ENCODE data around the gene APEH.

APEH gene

DNA sequence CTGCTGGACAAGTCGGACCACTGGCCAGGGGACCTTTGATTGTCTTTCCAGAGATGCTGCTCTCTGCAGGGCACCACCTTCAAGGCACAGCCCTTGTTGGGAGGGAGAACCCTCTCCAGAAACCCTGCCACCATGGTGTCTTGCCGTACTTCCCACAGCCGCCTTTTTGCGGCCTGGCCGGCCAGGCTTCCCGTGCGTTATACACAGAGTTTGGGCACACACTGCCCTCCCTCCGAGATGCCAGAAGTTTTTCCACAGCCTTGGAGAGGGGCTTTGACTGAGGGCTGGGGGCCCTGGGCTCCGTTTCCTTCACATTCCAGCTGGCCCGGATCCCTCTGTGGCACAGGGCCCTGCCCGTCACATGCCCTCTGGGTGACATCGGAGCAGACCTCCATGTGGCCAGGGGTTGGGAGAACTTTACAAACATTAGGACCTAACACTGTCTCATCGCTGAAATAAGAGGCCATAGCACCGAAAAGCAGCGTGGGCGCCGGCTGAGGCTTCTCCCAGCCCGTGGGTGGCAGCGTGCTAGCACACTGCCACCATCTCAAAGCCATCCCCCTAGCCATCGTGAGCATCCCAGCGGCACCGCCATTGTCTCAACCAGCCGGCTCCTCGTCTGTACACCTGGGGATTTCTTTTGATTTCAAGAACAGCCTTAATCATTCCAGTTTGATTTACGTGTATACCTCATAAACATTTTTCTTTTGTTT is 6.3 kb upstream of the APEH start:
- Histone ChIP-seq H3K4me3 (ENCODE audit: low read depth in 1 of 2, low read length in 1 of 2) (no peak overlapping the region), H3K9me3 (no peaks in the 10 kb centered on the region), H3K36me3 (no peaks in the 10 kb centered on the region), H3K27ac (no peak overlapping the region), H3K4me1 (ENCODE audit: control insufficient read depth in 1 of 2, insufficient read depth in 1 of 2, low read depth in 1 of 2, low read length in 1 of 2) (peaks cover 7 to 9% of the 10 kb centered on the region in 2 experiments), H3K27me3 (peaks cover 18% of the 10 kb centered on the region)
- TF ChIP-seq, protein P1, sequence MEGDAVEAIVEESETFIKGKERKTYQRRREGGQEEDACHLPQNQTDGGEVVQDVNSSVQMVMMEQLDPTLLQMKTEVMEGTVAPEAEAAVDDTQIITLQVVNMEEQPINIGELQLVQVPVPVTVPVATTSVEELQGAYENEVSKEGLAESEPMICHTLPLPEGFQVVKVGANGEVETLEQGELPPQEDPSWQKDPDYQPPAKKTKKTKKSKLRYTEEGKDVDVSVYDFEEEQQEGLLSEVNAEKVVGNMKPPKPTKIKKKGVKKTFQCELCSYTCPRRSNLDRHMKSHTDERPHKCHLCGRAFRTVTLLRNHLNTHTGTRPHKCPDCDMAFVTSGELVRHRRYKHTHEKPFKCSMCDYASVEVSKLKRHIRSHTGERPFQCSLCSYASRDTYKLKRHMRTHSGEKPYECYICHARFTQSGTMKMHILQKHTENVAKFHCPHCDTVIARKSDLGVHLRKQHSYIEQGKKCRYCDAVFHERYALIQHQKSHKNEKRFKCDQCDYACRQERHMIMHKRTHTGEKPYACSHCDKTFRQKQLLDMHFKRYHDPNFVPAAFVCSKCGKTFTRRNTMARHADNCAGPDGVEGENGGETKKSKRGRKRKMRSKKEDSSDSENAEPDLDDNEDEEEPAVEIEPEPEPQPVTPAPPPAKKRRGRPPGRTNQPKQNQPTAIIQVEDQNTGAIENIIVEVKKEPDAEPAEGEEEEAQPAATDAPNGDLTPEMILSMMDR (IDR thresholded peaks at IDR 0.05), result no peak

DNA sequence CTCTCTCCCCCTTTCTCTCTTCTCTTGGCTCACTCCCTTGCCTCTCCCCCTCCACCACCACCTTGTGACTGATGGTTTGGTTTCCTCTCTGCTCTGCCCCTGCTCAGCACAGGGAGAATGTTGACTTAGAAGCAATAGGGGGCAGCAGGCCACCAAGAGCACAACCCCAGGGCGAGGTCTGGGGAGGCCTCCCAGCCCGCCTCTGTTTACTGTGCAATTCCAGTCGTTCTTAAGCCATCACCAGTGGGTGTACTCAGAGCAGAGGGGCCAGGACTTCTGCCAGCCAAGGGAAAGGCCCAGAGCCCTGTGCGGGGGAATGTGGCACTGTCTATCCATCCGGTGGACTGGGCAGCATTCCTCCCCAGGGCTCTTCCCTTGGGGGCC is 5.7 kb upstream of the APEH start:
- no peak overlapping the region for H3K27ac ChIP-seq
- no peak overlapping the region for H3K4me3 ChIP-seq (ENCODE audit: low read depth in 1 of 2, low read length in 1 of 2)
- H3K9me3 ChIP-seq, result no peaks in the 10 kb centered on the region
- TF ChIP-seq, protein P1 (IDR thresholded peaks at IDR 0.05), result no peak
- peaks cover 12 to 13% of the 10 kb centered on the region in 2 experiments for H3K4me1 ChIP-seq (ENCODE audit: control insufficient read depth in 1 of 2, insufficient read depth in 1 of 2, low read depth in 1 of 2, low read length in 1 of 2)
- peaks cover 18% of the 10 kb centered on the region for H3K27me3 ChIP-seq
- no peaks in the 10 kb centered on the region for H3K36me3 ChIP-seq

DNA sequence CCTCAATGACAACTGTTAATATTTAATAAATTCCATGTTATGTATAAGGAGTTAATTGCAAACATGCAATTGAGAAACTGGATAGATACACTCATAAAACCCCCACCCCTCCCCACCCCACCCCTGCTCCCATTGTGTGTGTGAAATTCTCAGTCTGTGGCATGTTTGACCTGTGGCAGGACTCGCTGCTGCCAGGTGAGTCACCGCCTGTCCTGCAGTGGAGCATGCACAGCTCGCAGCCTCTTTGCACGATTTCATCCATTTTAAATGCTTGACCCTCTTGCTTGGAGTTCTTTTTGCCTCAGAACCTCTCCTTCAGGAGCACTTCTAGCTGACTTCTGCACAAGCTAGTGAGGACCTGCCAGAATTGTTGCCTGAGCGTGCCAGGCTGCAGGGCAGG is 5.3 kb upstream of the APEH start:
- H3K9me3 ChIP-seq, result no peaks in the 10 kb centered on the region
- TF ChIP-seq, protein P1 (IDR thresholded peaks at IDR 0.05), result no peak
- no peak overlapping the region for H3K27ac ChIP-seq
- H3K27me3 ChIP-seq, result peaks cover 18% of the 10 kb centered on the region
- H3K4me1 ChIP-seq (ENCODE audit: control insufficient read depth in 1 of 2, insufficient read depth in 1 of 2, low read depth in 1 of 2, low read length in 1 of 2), result peaks cover 13 to 16% of the 10 kb centered on the region in 2 experiments
- no peaks in the 10 kb centered on the region for H3K36me3 ChIP-seq
- no peak overlapping the region for H3K4me3 ChIP-seq (ENCODE audit: low read depth in 1 of 2, low read length in 1 of 2)

DNA sequence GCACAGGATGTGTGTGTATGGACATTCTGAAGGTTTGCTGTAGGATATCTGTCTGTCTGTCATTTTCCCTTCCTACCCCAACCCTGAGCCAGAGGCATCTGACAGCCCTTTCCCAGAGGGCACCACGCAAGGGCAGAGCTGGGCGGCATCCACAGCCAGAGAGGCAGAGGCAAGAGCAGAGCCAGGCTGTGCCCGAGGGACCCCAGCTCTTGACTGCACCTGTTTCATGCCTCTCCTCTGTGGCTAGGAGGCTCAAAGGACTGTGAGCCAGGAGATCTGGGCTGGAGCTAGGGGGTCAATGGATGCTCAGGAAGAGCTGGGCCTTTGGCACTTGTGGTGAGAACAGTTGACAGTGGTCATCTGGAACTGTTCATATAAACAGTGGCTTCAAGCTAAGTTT is 4.8 kb upstream of the APEH start:
- Histone ChIP-seq H3K27ac (no peak overlapping the region), H3K4me1 (ENCODE audit: control insufficient read depth in 1 of 2, insufficient read depth in 1 of 2, low read depth in 1 of 2, low read length in 1 of 2) (peaks cover 13 to 17% of the 10 kb centered on the region in 2 experiments), H3K9me3 (no peaks in the 10 kb centered on the region), H3K27me3 (peaks cover 18% of the 10 kb centered on the region), H3K36me3 (no peaks in the 10 kb centered on the region), H3K4me3 (ENCODE audit: low read depth in 1 of 2, low read length in 1 of 2) (no peak overlapping the region)
- TF ChIP-seq, protein P1 (IDR thresholded peaks at IDR 0.05), result no peak

DNA sequence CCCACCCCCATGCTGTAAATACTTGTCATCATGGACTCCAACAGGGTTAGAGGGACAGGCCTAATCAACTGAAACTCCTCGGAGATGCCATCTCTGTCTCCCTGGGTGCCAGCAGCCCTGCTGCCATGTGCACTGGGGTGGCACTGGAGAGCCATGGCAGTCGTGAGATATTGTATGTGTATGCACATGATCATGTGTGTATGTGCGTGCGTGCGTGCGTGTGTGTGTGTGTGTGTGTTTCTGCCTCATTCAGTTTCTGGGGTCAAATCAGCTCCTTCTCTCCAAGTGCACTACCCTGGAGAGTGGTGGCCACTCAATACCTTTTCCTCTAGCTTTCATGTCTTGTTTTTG is 3.2 kb upstream of the APEH start:
- TF ChIP-seq, protein P1 (IDR thresholded peaks at IDR 0.05), result no peak
- peaks cover 19 to 22% of the 10 kb centered on the region in 2 experiments for H3K4me1 ChIP-seq (ENCODE audit: control insufficient read depth in 1 of 2, insufficient read depth in 1 of 2, low read depth in 1 of 2, low read length in 1 of 2)
- H3K27ac ChIP-seq, result no peak overlapping the region
- peaks cover 18% of the 10 kb centered on the region for H3K27me3 ChIP-seq
- H3K4me3 ChIP-seq (ENCODE audit: low read depth in 1 of 2, low read length in 1 of 2), result no peak overlapping the region
- H3K9me3 ChIP-seq, result no peaks in the 10 kb centered on the region
- H3K36me3 ChIP-seq, result peaks cover 3% of the 10 kb centered on the region
